HCT116 (cell line): ENCODE data around the gene SPATA12. TPM values are rescaled to one million over a fixed set of nuclear protein-coding genes. Genes with fewer than 3 reads are reported as not detected.

Experiments used
- ATAC-seq: fragments of 200-7000 bp; cut with Tn5 transposase; 2 replicates; pipeline ENCODE4 v1.9.1; 2020; ENCODE audit warnings: mild to moderate bottlenecking, moderate library complexity
- BruUV-seq: library from RNA; stranded (reverse); fragments of 400-500 nt; replicated peaks from 2 replicates; lab custom pipeline; 2021; lab: Mats Ljungman, UMichigan
- CTCF ChIA-PET: fragments of 300-600 bp; sonication (Branson Sonifier 250); formaldehyde crosslinking; loops from one replicate; lab custom pipeline; 2021; ENCODE audit warnings: antibody characterized with exemption; lab: Charles Lee
- POLR2A ChIA-PET: fragments of 300-600, 350-600 bp; sonication (Branson Sonifier 250); formaldehyde crosslinking; loops from one replicate; lab custom pipeline; 2021; ENCODE audit warnings: antibody characterized with exemption; lab: Charles Lee
- RAD21 ChIA-PET, 2 experiments: fragments of 300-600 bp; sonication (Branson Sonifier 250); formaldehyde crosslinking; loops; one replicate each; lab custom pipeline; 2023; ENCODE audit warnings: low total read pairs in 2 of 2; ENCODE audit not compliant: uncharacterized antibody in 2 of 2, unreplicated experiment in 2 of 2, low non-redundant PET in 1 of 2; lab: Charles Lee
- DNase-seq: peaks from one replicate; pipeline ENCODE4 v3.0.0-alpha.2; 2010; ENCODE audit warnings: low read depth, low spot score
- H2AFZ ChIP-seq: fragments of 200-600 bp; shearing (Covaris generic), sonication (generic); 2 replicates; pipeline ENCODE4 v1.6.1; 2017; ENCODE audit warnings: low read depth, mixed run types, mixed read lengths, antibody characterized with exemption, low read length; ENCODE audit not compliant: poor library complexity, severe bottlenecking
- H3K27ac ChIP-seq: 2 replicates; pipeline ENCODE4 v1.5.1; 2012; ENCODE audit warnings: low read depth, low read length
- H3K27me3 ChIP-seq: fragments of 200-600 bp; sonication (generic); 2 replicates; pipeline ENCODE4 v1.6.1; 2016; ENCODE audit warnings: mixed run types, low read length, mixed read lengths; ENCODE audit not compliant: insufficient read depth
- H3K36me3 ChIP-seq, 2 experiments: fragments of 200-500 bp in 1 of 2; fragments of 200-600 bp in 1 of 2; sonication (Bioruptor generic) in 1 of 2; sonication (generic) in 1 of 2; 2 replicates each; pipeline versions ENCODE4 v1.5.1 to v1.6.1; 2014 to 2016; ENCODE audit warnings: low read length in 2 of 2, inconsistent platforms in 1 of 2, mixed read lengths in 1 of 2, mixed run types in 1 of 2; ENCODE audit not compliant: insufficient read depth in 2 of 2, control insufficient read depth in 1 of 2
- H3K4me1 ChIP-seq, 2 experiments: fragments of 200-600 bp in 1 of 2; sonication (generic) in 1 of 2; 2 replicates each; pipeline versions ENCODE4 v1.5.1 to v1.6.1; 2012 to 2017; ENCODE audit warnings: low read length in 2 of 2, inconsistent platforms in 1 of 2, mild to moderate bottlenecking in 1 of 2, mixed read lengths in 1 of 2, mixed run types in 1 of 2, moderate library complexity in 1 of 2; ENCODE audit not compliant: insufficient read depth in 2 of 2, control insufficient read depth in 1 of 2
- H3K4me2 ChIP-seq: fragments of 200-600 bp; sonication (generic); 2 replicates; pipeline ENCODE4 v1.6.1; 2017; ENCODE audit warnings: mixed run types, low read length, mixed read lengths
- H3K4me3 ChIP-seq, 2 experiments: fragments of 200-600 bp in 1 of 2; sonication (generic) in 1 of 2; replicated peaks in 1 of 2; 2 replicates each; pipeline ENCODE4 v1.5.1; 2011 to 2016; ENCODE audit warnings: low read length in 2 of 2, control low read depth in 1 of 2, low read depth in 1 of 2, mild to moderate bottlenecking in 1 of 2, mixed read lengths in 1 of 2, mixed run types in 1 of 2
- H3K79me2 ChIP-seq: fragments of 200-600 bp; sonication (generic); 2 replicates; pipeline ENCODE4 v1.6.1; 2017; ENCODE audit warnings: mild to moderate bottlenecking, mixed run types, low read length, moderate library complexity, mixed read lengths; ENCODE audit not compliant: insufficient read depth
- H3K9ac ChIP-seq: fragments of 200-600 bp; sonication (generic); 2 replicates; pipeline ENCODE4 v1.6.1; 2016; ENCODE audit warnings: low read length, mixed read lengths
- H3K9me2 ChIP-seq: fragments of 200-600 bp; sonication (generic), shearing (Covaris generic); 2 replicates; pipeline ENCODE4 v1.6.1; 2017; ENCODE audit warnings: mixed run types, mild to moderate bottlenecking, moderate library complexity; ENCODE audit not compliant: insufficient read depth
- H3K9me3 ChIP-seq, 2 experiments: fragments of 200-500 bp in 1 of 2; fragments of 200-600 bp in 1 of 2; sonication (Bioruptor generic) in 1 of 2; sonication (generic) in 1 of 2; 2 replicates each; pipeline ENCODE4 v1.6.1; 2014 to 2017; ENCODE audit warnings: low read length in 2 of 2, mixed read lengths in 2 of 2, inconsistent platforms in 1 of 2, low read depth in 1 of 2, mild to moderate bottlenecking in 1 of 2, mixed run types in 1 of 2, moderate library complexity in 1 of 2; ENCODE audit not compliant: control insufficient read depth in 1 of 2, insufficient read depth in 1 of 2
- H4K20me1 ChIP-seq: fragments of 200-600 bp; sonication (generic), shearing (Covaris generic); 2 replicates; pipeline ENCODE4 v1.6.1; 2017; ENCODE audit warnings: mixed run types, mild to moderate bottlenecking, moderate library complexity; ENCODE audit not compliant: insufficient read depth
- CBX3 ChIP-seq: IDR thresholded peaks from 2 replicates; pipeline ENCODE4 v1.6.1; 2012; ENCODE audit warnings: low read depth
- EGR1 ChIP-seq: IDR thresholded peaks from 2 replicates; pipeline ENCODE4 v1.6.1; 2012; ENCODE audit warnings: low read depth
- ELF1 ChIP-seq: IDR thresholded peaks from 2 replicates; pipeline ENCODE4 v1.6.1; 2012; ENCODE audit warnings: low read depth, borderline replicate concordance
- EZH2 ChIP-seq: fragments of 200-600 bp; sonication (generic); IDR thresholded peaks from 2 replicates; pipeline ENCODE4 v1.6.1; 2017; ENCODE audit warnings: antibody characterized with exemption, mixed run types
- FOSL1 ChIP-seq: IDR thresholded peaks from 2 replicates; pipeline ENCODE4 v1.6.1; 2012; ENCODE audit warnings: low read depth
- JUND ChIP-seq: IDR thresholded peaks from 2 replicates; pipeline ENCODE4 v1.6.1; 2012
- MAX ChIP-seq: IDR thresholded peaks from 2 replicates; pipeline ENCODE4 v1.6.1; 2012
- POLR2A ChIP-seq: IDR thresholded peaks from 2 replicates; pipeline ENCODE4 v1.7.0; 2011; ENCODE audit warnings: borderline replicate concordance; ENCODE audit not compliant: insufficient read depth, insufficient read length; ENCODE audit errors: extremely low read depth
- POLR2AphosphoS5 ChIP-seq: IDR thresholded peaks from 2 replicates; pipeline ENCODE4 v1.6.1; 2011; ENCODE audit warnings: mild to moderate bottlenecking, low read depth, low read length, moderate library complexity
- RAD21 ChIP-seq: IDR thresholded peaks from 2 replicates; pipeline ENCODE4 v1.6.1; 2012; ENCODE audit warnings: low read depth, mild to moderate bottlenecking
- SIN3A ChIP-seq: IDR thresholded peaks from 2 replicates; pipeline ENCODE4 v1.6.1; 2012; ENCODE audit warnings: low read depth
- SP1 ChIP-seq: IDR thresholded peaks from 2 replicates; pipeline ENCODE4 v1.6.1; 2012; ENCODE audit warnings: low read depth
- ZBTB33 ChIP-seq: IDR thresholded peaks from 2 replicates; pipeline ENCODE4 v1.6.1; 2011; ENCODE audit warnings: mild to moderate bottlenecking, low read length, moderate library complexity; ENCODE audit not compliant: insufficient replicate concordance; ENCODE audit errors: extremely low read depth
- ZNF274 ChIP-seq: fragments of 200-500 bp; sonication (Bioruptor generic); IDR thresholded peaks from 2 replicates; pipeline ENCODE4 v1.6.1; 2014; ENCODE audit warnings: mild to moderate bottlenecking, low read depth, low read length, inconsistent platforms
- intact Hi-C: fragments of 100-400 bp; cut with micrococcal nuclease; formaldehyde crosslinking; loops from 2 replicates; pipeline ENCODE4 v1.10.0; 2022
- total RNA-seq: library from RNA; stranded (reverse); gene quantifications from one replicate; pipeline ENCODE4 v1.2.1, GENCODE V29; 2021; ENCODE audit not compliant: unreplicated experiment
- TF ChIP-seq, protein P1 (sequence below): IDR thresholded peaks from 2 replicates; pipeline ENCODE4 v1.6.1; 2012
- TF ChIP-seq, protein P2 (sequence below): IDR thresholded peaks from 2 replicates; pipeline ENCODE4 v1.6.1; 2012; ENCODE audit warnings: low read depth

SPATA12 gene
- total RNA-seq, 1 experiment from 2014 or later, result 0.22 TPM

DNA sequence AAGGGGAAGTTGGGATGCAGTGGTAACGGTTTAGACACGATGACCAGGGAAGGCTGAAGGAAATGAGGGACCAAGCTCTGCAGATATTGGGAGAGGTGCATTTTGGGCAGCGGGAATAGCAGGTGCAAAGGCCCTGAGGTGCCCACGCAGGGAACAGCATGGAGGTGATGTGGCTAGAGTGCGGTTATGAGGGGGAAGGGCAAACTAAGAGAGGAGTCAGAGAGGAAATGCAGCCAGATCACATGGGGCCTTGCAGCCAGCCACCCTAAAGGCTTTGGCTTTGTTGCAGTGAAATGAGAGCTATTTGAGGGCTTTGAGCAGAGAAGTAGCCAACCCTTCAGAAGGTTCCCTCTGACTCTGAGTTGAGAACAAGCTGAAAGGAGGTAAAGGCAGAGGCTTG lies 2.6 kb downstream of the SPATA12 start:
- intact Hi-C loops, result no loop called here
- BruUV-seq, result no TSS peak
- RAD21 ChIA-PET, result no interaction called here
- 0 out of 2 replicates have a peak overlapping the region, but pooled peaks have one; percentile 64 for H3K9ac ChIP-seq
- ATAC-seq, result no peak
- H2AFZ ChIP-seq, result no peak overlapping the region
- DNase-seq, result no peak
- no peaks in the 10 kb centered on the region for H4K20me1 ChIP-seq
- TF ChIP-seq JUND (no peak), SP1 (no peak), SIN3A (no peak), POLR2A (no peak), POLR2AphosphoS5 (no peak), ZNF274 (no peak), FOSL1 (no peak), ELF1 (no peak), EZH2 (no peak), EGR1 (no peak), MAX (no peak), CBX3 (no peak), RAD21 (no peak), ZBTB33 (no peak)
- TF ChIP-seq, protein P1, sequence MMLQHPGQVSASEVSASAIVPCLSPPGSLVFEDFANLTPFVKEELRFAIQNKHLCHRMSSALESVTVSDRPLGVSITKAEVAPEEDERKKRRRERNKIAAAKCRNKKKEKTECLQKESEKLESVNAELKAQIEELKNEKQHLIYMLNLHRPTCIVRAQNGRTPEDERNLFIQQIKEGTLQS, result no peak
- TF ChIP-seq, protein P2, sequence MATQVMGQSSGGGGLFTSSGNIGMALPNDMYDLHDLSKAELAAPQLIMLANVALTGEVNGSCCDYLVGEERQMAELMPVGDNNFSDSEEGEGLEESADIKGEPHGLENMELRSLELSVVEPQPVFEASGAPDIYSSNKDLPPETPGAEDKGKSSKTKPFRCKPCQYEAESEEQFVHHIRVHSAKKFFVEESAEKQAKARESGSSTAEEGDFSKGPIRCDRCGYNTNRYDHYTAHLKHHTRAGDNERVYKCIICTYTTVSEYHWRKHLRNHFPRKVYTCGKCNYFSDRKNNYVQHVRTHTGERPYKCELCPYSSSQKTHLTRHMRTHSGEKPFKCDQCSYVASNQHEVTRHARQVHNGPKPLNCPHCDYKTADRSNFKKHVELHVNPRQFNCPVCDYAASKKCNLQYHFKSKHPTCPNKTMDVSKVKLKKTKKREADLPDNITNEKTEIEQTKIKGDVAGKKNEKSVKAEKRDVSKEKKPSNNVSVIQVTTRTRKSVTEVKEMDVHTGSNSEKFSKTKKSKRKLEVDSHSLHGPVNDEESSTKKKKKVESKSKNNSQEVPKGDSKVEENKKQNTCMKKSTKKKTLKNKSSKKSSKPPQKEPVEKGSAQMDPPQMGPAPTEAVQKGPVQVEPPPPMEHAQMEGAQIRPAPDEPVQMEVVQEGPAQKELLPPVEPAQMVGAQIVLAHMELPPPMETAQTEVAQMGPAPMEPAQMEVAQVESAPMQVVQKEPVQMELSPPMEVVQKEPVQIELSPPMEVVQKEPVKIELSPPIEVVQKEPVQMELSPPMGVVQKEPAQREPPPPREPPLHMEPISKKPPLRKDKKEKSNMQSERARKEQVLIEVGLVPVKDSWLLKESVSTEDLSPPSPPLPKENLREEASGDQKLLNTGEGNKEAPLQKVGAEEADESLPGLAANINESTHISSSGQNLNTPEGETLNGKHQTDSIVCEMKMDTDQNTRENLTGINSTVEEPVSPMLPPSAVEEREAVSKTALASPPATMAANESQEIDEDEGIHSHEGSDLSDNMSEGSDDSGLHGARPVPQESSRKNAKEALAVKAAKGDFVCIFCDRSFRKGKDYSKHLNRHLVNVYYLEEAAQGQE, result no peak
- no peaks in the 10 kb centered on the region for H3K36me3 ChIP-seq
- peak overlapping the region; percentile 85 for H3K4me2 ChIP-seq
- H3K9me2 ChIP-seq, result no peaks in the 10 kb centered on the region
- peaks cover 68 to 90% of the 10 kb centered on the region in 2 experiments for H3K4me1 ChIP-seq
- CTCF ChIA-PET, result no interaction called here
- no peaks in the 10 kb centered on the region for H3K27me3 ChIP-seq
- POLR2A ChIA-PET, result no interaction called here
- H3K4me3 ChIP-seq, result no peak overlapping the region
- H3K27ac ChIP-seq, result no peak overlapping the region; the same call in 1 of the 2 replicates
- no peaks in the 10 kb centered on the region for H3K9me3 ChIP-seq
- peaks cover 39% of the 10 kb centered on the region for H3K79me2 ChIP-seq
